Neural progenitor cell (in vitro differentiated cells): ENCODE measurements around the gene RABGGTB.

Experiments
- EZH2 ChIP-seq: fragments of 200-600 bp; sonication (generic); IDR thresholded peaks from 2 replicates; pipeline ENCODE4 v1.6.1; 2017; ENCODE audit warnings: antibody characterized with exemption, mild to moderate bottlenecking, moderate library complexity
- EZH2phosphoT487 ChIP-seq: fragments of 200-600 bp; sonication (generic); IDR thresholded peaks from 2 replicates; pipeline ENCODE4 v1.6.1; 2017; ENCODE audit warnings: antibody characterized with exemption
- TF ChIP-seq, protein P1 (sequence below): fragments of 200-600 bp; sonication (generic); IDR thresholded peaks from 2 replicates; pipeline ENCODE4 v1.5.1; 2017; ENCODE audit warnings: antibody characterized with exemption, mild to moderate bottlenecking

DNA sequence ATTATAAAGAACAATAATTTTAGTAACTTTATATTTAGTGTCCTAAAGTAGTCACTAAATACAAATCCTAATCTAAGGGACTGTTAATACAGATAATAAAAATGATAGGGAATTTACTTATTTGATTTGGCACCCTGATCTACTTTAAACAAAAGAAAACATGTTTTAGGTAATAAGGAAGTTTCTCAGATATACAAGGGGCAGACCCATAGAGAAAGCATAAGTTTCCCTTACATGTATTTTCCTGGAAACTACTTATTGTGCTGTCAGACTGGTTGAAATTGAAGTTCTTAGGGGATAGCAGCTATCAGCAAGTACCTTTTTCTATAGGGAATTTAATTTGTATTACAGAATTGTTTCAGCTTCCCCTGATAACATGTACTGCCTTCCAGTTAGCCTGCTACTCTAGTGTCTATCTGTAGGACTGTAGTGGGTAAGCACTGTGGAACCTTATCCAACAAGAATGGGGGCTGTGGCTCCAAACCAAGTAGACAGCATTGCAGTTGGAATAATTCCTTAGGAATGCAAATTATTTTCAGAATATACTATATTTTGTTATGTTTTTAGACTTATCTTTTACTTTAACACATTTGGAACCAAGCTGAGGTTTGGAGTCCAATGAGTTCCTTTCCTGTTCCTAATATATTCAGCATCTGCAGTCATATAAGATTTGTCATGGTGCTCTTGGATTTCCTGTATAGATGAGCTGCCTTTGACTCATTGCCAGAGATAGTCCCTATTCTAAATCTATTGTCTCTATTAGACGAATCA lies 25.3 kb downstream of the RABGGTB start:
- TF ChIP-seq, protein P1, sequence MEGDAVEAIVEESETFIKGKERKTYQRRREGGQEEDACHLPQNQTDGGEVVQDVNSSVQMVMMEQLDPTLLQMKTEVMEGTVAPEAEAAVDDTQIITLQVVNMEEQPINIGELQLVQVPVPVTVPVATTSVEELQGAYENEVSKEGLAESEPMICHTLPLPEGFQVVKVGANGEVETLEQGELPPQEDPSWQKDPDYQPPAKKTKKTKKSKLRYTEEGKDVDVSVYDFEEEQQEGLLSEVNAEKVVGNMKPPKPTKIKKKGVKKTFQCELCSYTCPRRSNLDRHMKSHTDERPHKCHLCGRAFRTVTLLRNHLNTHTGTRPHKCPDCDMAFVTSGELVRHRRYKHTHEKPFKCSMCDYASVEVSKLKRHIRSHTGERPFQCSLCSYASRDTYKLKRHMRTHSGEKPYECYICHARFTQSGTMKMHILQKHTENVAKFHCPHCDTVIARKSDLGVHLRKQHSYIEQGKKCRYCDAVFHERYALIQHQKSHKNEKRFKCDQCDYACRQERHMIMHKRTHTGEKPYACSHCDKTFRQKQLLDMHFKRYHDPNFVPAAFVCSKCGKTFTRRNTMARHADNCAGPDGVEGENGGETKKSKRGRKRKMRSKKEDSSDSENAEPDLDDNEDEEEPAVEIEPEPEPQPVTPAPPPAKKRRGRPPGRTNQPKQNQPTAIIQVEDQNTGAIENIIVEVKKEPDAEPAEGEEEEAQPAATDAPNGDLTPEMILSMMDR: no peak
- TF ChIP-seq EZH2 (no peak), EZH2phosphoT487 (no peak)
